HG02885 (cell line): ENCODE measurements around the gene PARP6.
"Not testable (repeated sequence)": the region's sequence is repeated elsewhere in the genome, so short reads cannot be mapped to it uniquely, and the experiment has no call there.

ENCODE experiments used
- ATAC-seq: cut with Tn5 transposase; IDR thresholded peaks from one replicate; pipeline ENCODE4 v1.9.1; 2021; ENCODE audit warnings: mild to moderate bottlenecking; ENCODE audit not compliant: unreplicated experiment, poor library complexity

PARP6 gene

DNA sequence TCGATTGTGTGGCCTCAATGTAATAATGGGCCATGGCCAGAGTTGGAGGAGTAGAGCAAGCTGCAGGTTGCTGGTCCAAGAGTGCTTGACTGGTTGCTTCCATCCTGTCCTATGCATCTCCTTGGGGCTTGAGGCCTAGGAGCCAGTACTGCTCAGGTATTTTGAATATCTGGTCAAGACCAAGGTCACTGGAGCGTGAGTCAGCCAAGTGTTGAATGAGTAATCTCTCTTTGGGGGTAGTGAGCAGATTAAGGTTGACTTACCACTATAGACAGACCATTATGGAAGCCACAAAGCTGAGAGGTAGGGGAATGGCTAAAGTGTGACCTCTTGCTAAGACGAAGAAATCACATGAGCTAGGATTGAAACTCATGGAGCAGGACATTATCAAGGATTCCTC, 9.4 kb upstream of the PARP6 start:
- ATAC-seq: peak; percentile 70

DNA sequence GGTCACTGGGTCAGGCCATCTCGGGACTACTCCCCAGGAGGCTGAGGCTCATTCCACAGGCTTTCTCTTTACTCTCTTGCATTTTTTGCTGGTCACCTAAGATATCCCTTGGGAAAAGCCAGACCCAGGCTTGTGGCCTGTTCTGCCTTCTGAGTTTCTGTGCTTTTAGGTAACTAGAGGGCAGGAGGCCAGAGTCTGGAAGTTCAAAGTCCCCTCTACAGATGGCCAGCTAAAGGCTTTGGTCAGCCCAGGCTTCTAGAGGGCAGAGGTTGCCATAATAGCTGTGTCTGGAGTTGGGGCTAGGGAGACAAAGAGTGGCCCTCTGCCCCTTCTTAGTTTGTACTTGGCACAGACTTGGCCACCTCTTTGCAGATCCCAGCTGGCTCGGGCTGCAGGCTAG, 8.4 kb upstream of the PARP6 start:
- ATAC-seq: no peak

DNA sequence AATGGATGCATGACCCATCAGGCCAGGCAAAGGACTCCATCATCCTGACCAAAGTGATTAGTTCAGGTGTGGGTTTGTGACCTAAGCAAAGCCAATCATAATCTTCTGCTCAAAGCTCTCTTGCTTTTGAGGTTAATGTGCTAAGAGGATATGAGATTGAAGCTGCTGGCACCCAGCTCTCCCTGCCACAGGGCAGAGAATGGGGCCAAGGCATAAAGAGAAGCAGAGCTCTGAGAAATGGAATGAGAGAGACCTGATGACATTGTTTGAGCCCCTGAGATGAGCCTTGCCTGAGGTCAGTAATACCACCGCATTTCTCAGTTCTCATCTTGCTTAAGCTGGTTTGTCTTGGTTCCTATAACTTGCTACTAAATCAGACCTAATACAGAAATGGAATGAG, 6.4 kb upstream of the PARP6 start:
- no peak for ATAC-seq

DNA sequence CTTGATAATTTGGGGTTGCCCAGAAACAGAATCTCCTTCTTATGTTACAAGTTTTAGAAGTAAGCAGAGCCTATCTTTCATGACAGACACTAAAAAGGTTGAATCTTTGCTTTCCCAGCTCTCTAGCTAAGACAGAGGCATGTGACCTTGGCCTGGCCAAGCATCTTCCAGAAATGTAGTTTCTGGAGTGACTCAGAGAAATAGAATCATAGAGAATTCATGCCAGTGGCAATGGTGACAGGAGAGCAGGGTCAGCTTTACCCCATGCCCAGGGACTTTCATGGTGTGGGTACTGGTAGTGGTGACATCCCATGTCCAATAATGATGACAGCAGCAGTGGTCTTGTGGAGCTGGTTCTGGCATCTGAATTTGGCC, 4.0 kb upstream of the PARP6 start:
- ATAC-seq: no peak

DNA sequence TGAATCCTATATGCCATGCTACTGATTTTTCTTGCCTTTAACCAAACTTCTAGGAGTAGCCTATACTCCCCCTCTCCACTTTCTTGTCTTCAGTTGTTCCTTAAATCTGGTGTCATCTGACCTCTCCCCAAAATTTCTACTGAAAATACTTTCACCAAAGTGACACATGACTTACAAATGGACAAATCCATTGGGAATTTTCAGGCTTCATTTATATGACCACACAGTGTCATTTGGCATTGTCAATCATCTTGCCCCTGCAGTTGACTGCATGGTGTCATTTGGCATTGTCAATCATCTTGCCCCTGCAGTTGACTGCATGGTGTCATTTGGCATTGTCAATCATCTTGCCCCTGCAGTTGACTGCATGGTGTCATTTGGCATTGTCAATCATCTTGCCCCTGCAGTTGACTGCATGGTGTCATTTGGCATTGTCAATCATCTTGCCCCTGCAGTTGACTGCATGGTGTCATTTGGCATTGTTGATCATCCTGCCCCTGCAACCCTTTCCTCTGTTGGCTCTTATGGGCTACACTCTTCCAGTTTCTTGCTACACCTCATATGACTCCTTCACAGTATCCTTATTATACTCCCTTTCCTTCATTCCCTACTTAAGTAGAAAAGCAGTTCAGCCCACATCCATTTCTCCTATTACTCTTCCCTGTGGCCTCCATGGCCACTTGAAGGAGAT, 3.4 kb upstream of the PARP6 start:
- ATAC-seq: not testable (repeated sequence)

DNA sequence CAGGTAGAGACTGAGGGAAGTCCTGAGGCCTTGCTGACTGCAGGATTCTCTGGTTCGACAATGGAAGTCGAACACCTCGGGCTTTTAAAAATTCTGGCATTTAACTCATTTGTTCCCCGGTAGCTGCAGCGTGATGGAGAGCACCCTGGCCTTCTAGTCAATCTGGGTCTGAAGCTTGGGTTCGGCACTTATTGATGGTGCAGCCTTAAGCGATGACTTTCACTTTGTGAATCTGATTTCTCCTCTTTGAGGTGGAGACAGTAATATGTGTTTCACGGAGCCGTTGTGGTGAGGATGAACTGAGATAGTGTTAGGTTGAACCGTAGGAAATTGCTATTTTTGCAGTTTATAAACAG, 621 bp upstream of the PARP6 start:
- ATAC-seq: no peak

DNA sequence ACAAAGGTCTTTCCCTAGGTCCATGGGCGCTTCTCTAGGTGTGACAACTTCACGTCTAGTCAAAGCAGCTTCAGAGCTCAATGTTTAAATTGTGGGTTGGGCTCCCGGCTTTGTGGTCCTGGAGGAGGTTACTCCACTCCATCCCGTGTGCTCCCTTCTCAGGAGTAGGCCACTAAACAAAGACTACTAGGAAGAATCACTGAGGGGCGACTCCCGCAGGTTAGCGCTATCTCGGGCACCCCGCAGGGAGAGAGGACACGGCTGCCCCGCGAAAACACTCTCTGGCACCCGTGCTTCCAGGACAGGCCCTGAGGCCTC, 500 bp downstream of the PARP6 start:
- ATAC-seq: no peak

DNA sequence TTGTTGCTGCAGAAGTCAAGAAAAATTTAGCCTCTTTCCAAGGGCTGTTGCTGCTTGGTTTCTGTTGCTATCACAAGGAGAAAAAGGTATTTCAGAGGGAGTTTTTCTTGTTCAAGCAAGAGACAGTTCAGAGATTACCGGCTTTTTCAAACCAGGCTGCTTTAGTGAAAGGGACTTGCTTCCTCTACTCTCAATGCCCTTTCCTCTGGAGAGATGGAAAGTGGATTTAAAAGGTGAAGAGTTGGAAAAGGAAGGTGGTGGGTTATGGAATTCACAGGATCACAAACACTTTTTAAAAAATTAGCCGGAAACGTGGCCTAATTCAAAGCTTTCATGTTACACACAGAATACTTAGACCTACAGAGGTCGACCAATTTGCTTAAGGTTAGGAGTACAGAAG, 1.1 kb downstream of the PARP6 start:
- no peak for ATAC-seq

DNA sequence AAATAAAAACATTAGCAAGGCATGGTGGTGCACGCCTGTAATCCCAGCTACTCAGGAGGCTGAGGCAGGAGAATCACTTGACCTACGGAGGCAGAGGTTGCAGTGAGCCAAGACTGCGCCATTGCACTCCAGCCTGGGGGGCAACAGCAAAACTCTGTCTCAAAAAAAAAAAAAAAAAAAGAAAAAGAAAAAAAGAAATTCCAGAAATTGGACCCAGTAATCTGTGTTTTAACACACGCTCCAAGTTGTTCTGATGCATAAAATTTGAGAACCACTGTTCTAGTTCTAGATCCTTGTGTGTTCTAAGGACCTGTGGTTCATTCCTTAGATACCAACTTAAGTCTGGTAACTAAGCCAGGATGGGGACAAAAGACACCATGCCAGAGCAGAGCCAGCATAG, 2.6 kb downstream of the PARP6 start:
- no peak for ATAC-seq

DNA sequence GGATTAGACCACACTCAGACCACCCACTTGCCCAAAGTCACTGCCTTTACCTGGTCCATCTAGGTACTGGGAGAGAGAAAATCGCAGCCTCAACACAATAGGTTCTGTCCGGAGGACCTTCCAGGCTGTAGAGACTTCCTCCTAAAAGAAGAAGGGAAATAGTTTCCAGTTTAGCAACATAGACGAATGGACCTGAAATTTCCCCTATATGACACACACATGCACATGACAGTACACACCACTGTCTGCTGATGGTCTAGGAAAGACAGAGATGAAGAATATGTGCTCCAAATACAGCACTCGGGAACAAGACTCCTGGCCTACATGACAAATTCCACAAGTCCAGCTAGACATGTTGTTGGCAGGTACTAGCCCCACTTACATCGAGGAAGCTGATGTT, 7.3 kb downstream of the PARP6 start:
- no peak for ATAC-seq

DNA sequence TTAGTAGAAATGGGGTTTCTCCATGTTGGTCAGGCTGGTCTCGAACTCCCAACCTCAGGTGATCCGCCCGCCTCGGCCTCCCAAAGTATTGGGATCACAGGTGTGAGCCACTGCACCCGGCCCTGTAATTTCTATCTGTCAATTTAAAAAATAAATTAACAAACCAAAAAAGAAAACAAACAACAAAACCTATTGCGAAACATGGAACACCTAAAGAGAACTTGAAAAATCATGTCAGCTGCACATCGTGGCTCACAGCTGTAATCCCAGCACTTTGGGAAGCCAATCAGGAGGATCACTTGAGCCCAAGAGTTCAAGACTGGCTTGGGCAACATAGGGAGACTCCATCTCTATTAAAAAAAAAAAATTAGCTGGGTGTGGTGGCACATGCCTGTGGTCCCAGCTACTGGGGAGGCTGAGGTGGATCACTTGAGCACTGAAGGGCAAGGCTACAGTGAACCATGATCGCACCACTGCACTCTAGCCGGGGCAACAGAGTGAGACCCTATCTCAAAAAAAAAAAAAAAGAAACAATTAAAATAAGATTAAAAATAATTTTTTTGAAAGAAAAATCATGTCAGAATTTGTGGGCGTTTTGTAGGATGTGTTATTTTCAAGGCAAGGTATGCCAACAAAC, 19.6 kb downstream of the PARP6 start:
- ATAC-seq: no peak

DNA sequence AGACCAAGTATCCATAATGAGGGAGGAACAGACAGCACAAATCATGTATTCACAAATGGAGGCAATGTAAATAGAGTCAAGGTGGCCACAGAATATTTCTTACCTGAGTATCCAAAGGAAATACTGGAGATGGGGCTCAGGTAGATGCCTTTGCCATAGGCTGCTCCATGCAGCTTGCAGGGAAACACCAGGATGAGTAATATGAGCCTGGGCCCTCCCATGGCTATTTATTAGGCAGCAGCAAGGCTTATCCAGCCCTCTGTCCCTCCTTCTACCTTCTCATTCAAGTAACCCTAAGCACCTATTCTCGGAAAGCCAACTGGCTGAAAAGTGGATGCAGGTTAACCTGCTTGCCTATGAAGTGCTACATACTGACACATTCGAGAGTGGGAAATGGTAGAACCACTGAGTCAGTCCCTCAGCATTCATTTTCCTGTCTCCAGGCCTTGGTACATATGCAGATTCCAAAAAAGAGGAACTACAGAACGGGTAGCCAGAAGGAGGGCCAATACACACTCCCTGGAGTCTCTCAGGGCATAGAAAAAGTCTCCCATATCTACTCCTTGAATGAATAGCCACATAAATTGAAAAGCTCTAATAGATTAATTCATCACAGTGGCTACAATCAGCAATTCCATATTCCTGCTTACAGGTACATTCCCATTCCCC, 23.1 kb downstream of the PARP6 start:
- ATAC-seq: no peak

DNA sequence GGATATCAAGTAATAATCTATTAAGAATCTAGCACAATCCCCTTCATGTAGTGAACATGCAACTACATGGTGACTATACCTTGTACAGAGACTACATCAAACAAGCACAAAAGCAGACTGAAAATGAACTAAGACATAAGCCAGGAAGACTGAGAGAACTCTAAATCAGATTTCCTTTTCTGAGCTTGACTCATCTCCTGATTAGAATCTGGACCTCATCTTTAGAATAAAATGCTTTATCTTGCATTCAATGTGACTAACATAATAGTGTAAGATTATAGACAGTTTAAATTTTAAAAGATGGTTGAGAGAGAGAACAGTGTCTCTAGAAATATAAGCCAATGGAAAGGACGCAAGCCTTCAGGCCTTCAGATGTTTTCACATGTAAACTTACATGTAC, 23.8 kb downstream of the PARP6 start:
- no peak for ATAC-seq

DNA sequence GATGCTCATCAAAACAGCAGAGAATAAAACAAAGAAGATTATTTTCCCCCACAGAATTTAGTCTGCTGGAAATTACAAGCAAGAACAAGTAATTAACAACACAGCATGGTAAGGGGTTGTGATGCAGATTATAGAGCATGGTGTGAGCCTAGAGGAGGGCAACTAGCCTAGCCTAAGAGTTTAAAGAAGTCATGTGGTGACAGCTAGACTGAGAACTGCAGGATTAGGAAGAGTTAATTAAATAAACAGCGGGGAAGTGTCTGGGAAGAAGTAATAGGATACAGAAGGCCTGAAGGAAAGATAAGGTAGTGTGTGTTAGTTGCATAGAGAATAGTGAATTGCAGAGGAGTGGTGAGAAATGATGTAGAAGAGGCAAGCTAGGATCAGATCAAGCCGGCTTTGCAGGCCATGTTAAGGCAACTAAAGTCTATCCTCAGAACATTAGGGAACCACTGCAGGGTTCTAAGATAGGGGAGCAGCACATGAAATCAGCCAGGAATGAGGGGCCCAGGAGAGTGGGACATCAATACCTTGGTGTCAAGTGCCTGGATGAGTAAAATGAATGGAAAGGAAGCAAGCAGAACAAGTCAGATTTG, 29.5 kb downstream of the PARP6 start:
- no peak for ATAC-seq

DNA sequence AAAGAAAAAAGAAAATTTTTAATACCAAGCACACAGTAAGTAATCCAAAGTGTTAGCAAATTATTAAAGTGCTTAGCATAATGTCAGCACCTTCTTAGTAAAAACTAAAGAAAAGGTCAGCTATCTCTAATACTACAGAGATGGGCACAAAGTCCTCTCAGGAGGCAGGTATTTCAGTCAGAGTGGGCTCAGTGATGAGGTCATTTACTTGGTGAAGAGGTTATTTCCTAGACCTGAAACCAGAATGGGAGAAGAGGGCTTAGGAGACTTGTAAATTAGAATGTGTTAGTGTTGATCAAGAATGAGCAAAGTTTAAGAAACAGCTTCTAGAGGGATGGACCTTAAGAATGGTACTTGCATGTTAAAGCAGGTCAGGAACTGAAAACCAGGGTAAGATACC, 32.7 kb downstream of the PARP6 start:
- no peak for ATAC-seq

DNA sequence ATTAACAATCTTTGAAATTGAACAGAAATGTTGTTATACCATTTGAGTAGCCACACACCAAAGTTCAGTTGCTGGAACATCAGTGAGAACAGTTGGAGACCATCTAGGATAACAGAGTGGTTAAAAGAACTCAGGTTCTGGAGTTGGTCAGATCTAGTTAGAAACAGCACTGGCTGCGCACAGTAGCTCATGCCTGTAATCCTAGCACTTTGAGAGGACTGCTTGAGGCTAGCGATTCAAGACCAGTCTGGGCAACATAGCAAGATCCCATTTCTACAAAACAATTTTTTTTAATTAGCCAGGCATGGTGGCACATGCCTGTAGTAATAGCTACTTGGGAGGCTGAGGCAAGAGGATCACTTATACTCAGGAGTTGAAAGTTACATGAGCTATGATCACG, 33.8 kb downstream of the PARP6 start:
- no peak for ATAC-seq

DNA sequence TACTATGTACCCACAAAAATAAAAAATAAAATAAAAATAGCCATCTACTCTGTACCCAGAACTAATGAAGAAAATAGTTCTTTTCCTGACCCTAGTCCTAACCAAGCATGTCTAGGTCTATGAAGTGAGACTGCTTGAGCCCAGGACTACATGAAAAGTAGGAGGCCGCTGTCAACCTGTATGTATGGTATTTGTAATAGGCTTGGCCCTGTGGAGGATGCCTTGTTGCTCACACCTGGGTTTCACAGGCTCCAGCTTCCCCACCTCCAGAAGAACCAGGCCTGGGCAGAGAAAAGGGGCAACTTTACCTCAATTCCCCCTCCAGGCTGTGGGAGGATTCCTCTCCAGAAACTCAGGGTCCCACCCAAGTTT, 34.5 kb downstream of the PARP6 start:
- ATAC-seq: no peak

DNA sequence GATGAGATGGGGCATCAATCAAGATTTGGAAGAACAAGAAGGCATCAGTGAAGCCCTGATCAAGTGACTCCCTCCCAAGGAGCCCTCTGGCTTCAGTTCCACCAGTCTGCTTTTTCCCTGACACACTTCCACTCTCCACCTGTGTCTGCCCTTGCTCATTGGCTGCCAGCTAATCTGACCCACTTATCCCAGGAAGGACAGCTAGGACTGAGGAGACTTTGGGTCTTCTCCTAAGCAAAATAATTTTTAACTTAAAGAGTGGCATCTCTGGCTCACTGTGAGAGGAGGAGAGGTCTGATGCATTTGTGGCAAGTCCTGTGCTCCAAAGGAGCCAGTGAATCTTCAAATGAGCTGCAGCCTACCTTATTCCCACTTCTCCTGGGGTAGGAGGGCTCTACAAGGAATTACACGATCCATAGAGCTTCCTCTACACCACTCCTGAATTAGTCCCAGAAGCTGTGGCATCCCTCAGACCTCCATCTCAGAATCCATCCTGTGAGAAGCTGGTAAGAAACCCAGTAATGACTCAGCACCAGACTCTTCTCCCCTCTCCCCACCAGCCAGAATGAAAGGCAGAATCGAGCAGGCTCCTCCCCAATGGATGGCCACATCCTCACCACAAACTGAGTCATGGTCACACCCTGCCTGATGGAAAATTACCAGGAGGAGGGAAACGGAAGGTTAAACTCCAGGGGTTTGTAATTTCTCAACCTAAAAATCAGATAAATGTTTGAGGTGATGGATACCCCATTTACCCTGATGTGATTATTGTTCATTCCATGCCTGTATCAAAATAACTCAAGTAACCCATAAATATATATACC, 35.1 kb downstream of the PARP6 start:
- no peak for ATAC-seq

DNA sequence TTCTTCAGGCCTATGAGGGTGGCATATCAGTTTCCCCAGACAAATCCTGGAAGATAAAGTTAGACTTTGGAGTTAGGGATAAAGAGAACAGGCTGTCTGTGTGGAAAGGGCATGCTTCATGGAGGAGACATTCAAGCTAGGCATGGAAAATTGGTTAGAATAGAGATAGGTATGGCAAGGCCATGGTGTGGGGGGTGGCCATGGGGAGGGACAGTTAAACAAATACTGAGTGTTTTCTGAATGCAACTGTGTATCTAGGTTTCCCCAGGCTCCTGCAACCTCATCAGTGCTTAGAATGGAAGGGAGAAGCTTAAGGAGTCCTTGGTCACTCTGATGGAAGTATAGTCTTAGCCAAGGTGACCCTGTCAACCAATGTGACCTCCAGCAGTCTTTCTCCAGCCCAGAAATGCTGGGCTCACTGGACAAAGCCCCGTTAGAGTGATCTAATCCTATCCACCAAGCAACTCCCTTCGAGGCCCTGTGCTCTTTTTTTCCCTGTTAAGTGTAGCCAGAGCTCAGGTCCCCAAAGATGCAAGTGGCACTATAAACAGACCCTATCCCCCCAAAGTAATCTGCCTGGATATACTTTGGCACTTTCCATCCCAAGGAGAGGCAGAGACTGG, 35.9 kb downstream of the PARP6 start:
- ATAC-seq: no peak

DNA sequence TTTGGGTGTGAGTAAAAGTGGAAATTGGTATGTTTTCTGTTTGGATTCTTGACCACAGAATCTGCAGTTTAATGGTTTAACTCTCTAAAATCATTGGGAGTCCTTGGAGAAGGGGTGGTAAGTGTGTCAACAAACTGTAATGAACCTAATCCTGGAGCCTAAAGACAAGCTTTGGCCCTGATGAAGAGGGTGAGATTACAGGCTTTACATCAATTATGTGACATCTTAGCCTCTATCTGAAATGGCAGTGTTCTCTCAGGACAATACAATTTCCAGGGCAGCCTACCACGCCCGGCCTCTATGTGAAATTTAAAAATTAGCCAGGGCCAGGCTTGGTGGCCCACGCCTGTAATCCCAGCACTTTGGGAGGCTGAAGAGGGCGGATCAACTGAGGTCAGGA, 37.1 kb downstream of the PARP6 start:
- no peak for ATAC-seq

DNA sequence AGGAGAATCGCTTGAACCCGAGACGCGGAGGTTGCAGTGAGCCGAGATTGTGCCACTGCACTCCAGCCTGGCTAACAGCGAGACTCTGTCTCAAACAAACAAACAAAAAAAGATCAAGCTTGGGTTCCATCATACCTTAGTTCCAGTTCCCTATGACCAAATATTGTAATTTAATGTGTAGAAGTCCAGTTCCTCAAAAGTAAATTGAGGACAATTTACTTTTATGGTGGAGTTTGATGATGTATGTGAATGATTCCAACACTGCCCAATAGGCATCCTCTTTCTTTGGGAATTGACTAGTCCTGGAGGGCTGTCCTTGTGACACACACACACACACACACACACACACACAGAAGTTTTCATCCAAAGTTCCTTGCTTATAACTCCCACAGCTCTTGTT, 38.6 kb downstream of the PARP6 start:
- no peak for ATAC-seq
